ENCODE results near the gene ERICH2.

ERICH2 gene

DNA sequence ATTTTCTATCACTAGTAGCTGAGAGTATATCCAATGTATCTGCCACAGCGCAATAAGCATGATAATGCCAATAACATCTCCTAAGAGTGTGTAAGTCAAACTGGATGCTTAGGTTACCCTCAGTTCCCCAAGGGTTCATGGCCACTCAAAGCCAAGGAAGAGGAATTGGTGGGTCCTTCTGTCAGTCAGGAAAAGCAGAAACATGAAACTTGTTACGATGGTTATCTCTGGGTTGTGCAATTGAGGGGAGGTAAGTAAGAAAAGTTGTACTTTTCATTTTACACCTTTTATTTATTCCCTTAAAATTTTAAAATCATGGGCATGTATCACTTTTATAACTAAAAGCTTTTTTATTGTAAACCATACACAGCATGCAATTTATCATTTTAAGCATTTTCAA lies 36.4 kb downstream of the ERICH2 start:
- Histone ChIP-seq H3K36me3 (replicated peaks; ENCODE audit: insufficient read depth, low read length) (no peaks in the 10 kb centered on the region), H3K79me2 (ENCODE audit: low read length) (no peaks in the 10 kb centered on the region), H3K4me2 (ENCODE audit: low read depth, low read length) (no peak overlapping the region), H3K9ac (ENCODE audit: low read length) (no peak overlapping the region), H3F3A (ENCODE audit: insufficient read depth, low read length) (no peaks in the 10 kb centered on the region), H3K9me2 (replicated peaks; ENCODE audit: insufficient read depth, low read length) (no peaks in the 10 kb centered on the region), H3K4me1 (ENCODE audit: low read length) (no peaks in the 10 kb centered on the region), H3K4me3 (ENCODE audit: low read length) (no peak overlapping the region), H2AFZ (ENCODE audit: low read length) (no peak overlapping the region), H3K27ac (ENCODE audit: low read length) (no peak overlapping the region), H3K27me3 (replicated peaks; ENCODE audit: insufficient read depth, low read length) (no peaks in the 10 kb centered on the region), H4K20me1 (ENCODE audit: insufficient read depth, low read length) (no peaks in the 10 kb centered on the region), H3K9me3 (replicated peaks; ENCODE audit: insufficient read depth, low read length) (no peaks in the 10 kb centered on the region)
- DNase-seq = no peak
- TF ChIP-seq, protein P1, sequence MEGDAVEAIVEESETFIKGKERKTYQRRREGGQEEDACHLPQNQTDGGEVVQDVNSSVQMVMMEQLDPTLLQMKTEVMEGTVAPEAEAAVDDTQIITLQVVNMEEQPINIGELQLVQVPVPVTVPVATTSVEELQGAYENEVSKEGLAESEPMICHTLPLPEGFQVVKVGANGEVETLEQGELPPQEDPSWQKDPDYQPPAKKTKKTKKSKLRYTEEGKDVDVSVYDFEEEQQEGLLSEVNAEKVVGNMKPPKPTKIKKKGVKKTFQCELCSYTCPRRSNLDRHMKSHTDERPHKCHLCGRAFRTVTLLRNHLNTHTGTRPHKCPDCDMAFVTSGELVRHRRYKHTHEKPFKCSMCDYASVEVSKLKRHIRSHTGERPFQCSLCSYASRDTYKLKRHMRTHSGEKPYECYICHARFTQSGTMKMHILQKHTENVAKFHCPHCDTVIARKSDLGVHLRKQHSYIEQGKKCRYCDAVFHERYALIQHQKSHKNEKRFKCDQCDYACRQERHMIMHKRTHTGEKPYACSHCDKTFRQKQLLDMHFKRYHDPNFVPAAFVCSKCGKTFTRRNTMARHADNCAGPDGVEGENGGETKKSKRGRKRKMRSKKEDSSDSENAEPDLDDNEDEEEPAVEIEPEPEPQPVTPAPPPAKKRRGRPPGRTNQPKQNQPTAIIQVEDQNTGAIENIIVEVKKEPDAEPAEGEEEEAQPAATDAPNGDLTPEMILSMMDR (IDR thresholded peaks at IDR 0.05; ENCODE audit: low read length) = no peak
- TF ChIP-seq EZH2phosphoT487 (IDR thresholded peaks at IDR 0.05; ENCODE audit: low read length) = no peak
- TF ChIP-seq EZH2 (optimal IDR thresholded peaks at IDR 0.05; ENCODE audit: low read depth, low read length) = no peak

DNA sequence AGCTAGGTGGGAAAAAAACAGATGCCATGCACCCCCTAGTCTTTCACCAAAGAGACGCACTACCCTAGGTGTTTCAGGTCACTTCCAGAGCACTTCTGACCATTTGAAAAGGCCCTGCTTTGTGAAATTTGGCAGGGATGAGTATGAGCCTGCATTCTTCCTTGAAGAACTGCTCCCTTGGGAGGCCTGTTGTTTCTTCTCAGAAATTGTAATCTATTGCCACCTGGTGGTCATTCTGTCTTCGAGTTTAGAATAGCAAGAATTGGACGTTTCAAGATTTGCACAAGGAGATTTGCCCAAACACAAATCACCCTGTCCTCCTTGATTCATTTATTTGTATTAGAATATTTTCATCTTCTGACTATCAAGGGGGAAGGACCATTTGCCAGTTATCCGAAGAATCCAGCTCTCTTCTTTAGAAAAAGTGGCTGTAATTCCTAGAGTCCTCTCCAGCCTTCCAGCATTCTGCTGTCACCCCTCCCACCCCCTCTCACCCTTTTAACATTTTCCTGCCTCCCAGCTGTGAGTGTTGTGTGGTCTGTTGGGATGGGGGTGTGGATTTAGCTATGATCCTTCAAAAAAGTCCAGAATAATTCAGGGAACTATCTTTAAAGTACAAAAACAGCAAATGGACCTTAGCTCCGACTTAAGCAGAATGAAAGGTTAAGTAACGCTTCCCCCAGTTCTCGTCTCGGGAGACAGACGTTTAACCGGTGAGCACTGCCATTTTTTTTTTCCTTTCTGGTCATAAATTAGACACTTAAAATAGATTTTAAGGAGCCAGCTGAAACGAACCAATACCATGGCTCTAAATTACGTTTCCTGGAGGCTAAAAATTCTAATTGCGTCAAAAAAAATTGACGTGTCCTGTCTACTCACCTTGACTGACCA lies 42.8 kb downstream of the ERICH2 start:
- no peaks in the 10 kb centered on the region for H4K20me1 ChIP-seq (ENCODE audit: insufficient read depth, low read length)
- H3K9ac ChIP-seq (ENCODE audit: low read length) = no peak overlapping the region
- H3K4me2 ChIP-seq (ENCODE audit: low read depth, low read length) = no peak overlapping the region
- no peaks in the 10 kb centered on the region for H3K36me3 ChIP-seq (replicated peaks; ENCODE audit: insufficient read depth, low read length)
- no peaks in the 10 kb centered on the region for H3K9me3 ChIP-seq (replicated peaks; ENCODE audit: insufficient read depth, low read length)
- H3K27ac ChIP-seq (ENCODE audit: low read length) = no peak overlapping the region
- H3K4me1 ChIP-seq (ENCODE audit: low read length) = peaks cover 9% of the 10 kb centered on the region; the same call in 1 of the 2 replicates
- no peaks in the 10 kb centered on the region for H3F3A ChIP-seq (ENCODE audit: insufficient read depth, low read length)
- TF ChIP-seq, protein P1 (IDR thresholded peaks at IDR 0.05; ENCODE audit: low read length) = peak; percentile 69
- no peak for TF ChIP-seq EZH2phosphoT487 (IDR thresholded peaks at IDR 0.05; ENCODE audit: low read length)
- no peak for TF ChIP-seq EZH2 (optimal IDR thresholded peaks at IDR 0.05; ENCODE audit: low read depth, low read length)
- H3K27me3 ChIP-seq (replicated peaks; ENCODE audit: insufficient read depth, low read length) = peaks cover 36% of the 10 kb centered on the region
- no peaks in the 10 kb centered on the region for H3K9me2 ChIP-seq (replicated peaks; ENCODE audit: insufficient read depth, low read length)
- no peaks in the 10 kb centered on the region for H3K79me2 ChIP-seq (ENCODE audit: low read length)
- peak; percentile 73 for DNase-seq
- no peak overlapping the region for H3K4me3 ChIP-seq (ENCODE audit: low read length)
- H2AFZ ChIP-seq (ENCODE audit: low read length) = no peak overlapping the region

DNA sequence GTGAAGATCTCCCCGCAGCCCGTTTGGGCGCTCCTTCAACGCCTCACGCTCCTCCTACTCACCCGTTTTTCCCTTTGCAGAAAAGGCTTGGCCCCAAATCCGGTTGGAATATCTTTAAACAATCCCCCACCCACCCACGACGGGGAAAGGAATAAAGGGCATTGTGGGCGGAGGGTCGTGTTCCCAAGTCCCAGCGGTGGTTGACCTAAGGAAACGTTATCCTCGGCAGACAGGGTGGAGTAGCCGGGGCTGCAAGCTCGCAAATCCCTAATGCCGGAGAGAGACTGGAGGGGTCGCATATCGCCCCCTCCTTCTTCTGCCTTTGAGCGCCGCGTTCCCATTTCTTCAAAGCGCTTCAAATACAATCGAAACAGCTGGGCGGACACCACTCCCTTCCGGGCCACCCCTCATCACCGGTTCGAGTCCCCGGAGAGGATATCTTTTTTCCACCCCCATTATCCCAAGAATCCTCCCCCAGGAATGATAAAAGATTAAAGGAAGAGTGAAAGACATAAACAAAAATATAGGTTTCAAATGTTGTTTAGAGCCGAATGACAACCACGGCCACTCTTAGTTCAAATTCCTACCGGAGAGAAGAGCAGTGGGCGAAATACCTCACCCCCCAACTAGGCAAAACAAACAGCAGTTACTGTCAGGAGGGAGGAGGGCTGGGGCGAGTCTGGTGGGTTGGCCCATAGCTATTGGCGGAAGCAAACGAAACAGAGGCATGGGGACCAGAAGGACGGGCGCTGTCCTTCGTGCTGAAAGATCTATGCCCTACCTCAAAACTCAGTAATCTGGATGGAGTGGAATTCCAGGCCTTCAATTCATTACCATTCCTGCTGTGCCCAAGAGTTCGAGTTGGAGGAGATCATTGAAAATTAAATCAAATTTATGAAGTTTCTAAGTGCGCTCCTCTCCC lies 43.7 kb downstream of the ERICH2 start:
- no peaks in the 10 kb centered on the region for H3K36me3 ChIP-seq (replicated peaks; ENCODE audit: insufficient read depth, low read length)
- no peaks in the 10 kb centered on the region for H3K79me2 ChIP-seq (ENCODE audit: low read length)
- H3K9me3 ChIP-seq (replicated peaks; ENCODE audit: insufficient read depth, low read length) = no peaks in the 10 kb centered on the region
- no peaks in the 10 kb centered on the region for H3F3A ChIP-seq (ENCODE audit: insufficient read depth, low read length)
- no peak overlapping the region for H2AFZ ChIP-seq (ENCODE audit: low read length)
- no peak overlapping the region for H3K9ac ChIP-seq (ENCODE audit: low read length)
- H3K4me2 ChIP-seq (ENCODE audit: low read depth, low read length) = peak overlapping the region; percentile 12; the same call in 1 of the 2 replicates
- peak; percentile 39 for DNase-seq
- H3K27ac ChIP-seq (ENCODE audit: low read length) = no peak overlapping the region
- no peaks in the 10 kb centered on the region for H4K20me1 ChIP-seq (ENCODE audit: insufficient read depth, low read length)
- H3K27me3 ChIP-seq (replicated peaks; ENCODE audit: insufficient read depth, low read length) = peaks cover 44% of the 10 kb centered on the region
- H3K4me1 ChIP-seq (ENCODE audit: low read length) = peaks cover 9% of the 10 kb centered on the region; the same call in 1 of the 2 replicates
- TF ChIP-seq, protein P1 (IDR thresholded peaks at IDR 0.05; ENCODE audit: low read length) = no peak
- TF ChIP-seq EZH2phosphoT487 (IDR thresholded peaks at IDR 0.05; ENCODE audit: low read length) (no peak), EZH2 (optimal IDR thresholded peaks at IDR 0.05; ENCODE audit: low read depth, low read length) (no peak)
- H3K4me3 ChIP-seq (ENCODE audit: low read length) = no peak overlapping the region
- no peaks in the 10 kb centered on the region for H3K9me2 ChIP-seq (replicated peaks; ENCODE audit: insufficient read depth, low read length)
